Bronchial epithelial cell (primary cell): ENCODE measurements around the gene LRRK2. TPM values are rescaled to one million over a fixed set of nuclear protein-coding genes. Genes with fewer than 3 reads are reported as not detected.
A peak's percentile ranks its signal among the peaks of the same experiment; 100 is the strongest.
"Not testable (repeated sequence)": the region's sequence is repeated elsewhere in the genome, so short reads cannot be mapped to it uniquely, and the experiment has no call there.

Experiments used
- DNase-seq: peaks from one replicate; pipeline ENCODE4 v3.0.0-alpha.2; 2010; ENCODE audit warnings: low read depth
- FAIRE-seq: peaks from 2 replicates; lab custom pipeline; 2011; peaks lifted over from hg19 to GRCh38; lab: Jason Lieb, UNC
- H3K27me3 ChIP-seq: 2 replicates; pipeline ENCODE4 v1.5.1; 2011; ENCODE audit warnings: low read length; ENCODE audit not compliant: control insufficient read depth, insufficient read depth
- H3K36me3 ChIP-seq: 2 replicates; pipeline ENCODE4 v1.5.1; 2011; ENCODE audit warnings: low read length; ENCODE audit not compliant: control insufficient read depth, insufficient read depth
- H3K4me3 ChIP-seq: 2 replicates; pipeline ENCODE4 v1.5.1; 2011; ENCODE audit warnings: mild to moderate bottlenecking, low read depth, low read length, control low read depth
- CTCF ChIP-seq: IDR thresholded peaks from 2 replicates; pipeline ENCODE4 v1.5.1; 2011; ENCODE audit warnings: mild to moderate bottlenecking, moderate library complexity, low read length, control low read depth, inconsistent platforms; ENCODE audit not compliant: insufficient read depth, severe bottlenecking
- total RNA-seq: library from RNA; depleted of rRNA; stranded (reverse); fragments of >200 nt; gene quantifications from 2 replicates; pipeline ENCODE4 v1.2.1, GENCODE V29; 2014

LRRK2 gene
- total RNA-seq, 1 donor from 2014 or later, result 0.26 TPM

- FAIRE-seq (no peak), DNase-seq (no peak)
- Histone ChIP-seq H3K4me3 (no peak overlapping the region), H3K27me3 (no peaks in the 10 kb centered on the region), H3K36me3 (no peaks in the 10 kb centered on the region)
- no peak for TF ChIP-seq CTCF
These were observed 20.5 kb upstream of the LRRK2 start for GRCh38 chr12:40204337-40204736.

- no peaks in the 10 kb centered on the region for H3K36me3 ChIP-seq
- no peak for TF ChIP-seq CTCF
- no peak overlapping the region for H3K4me3 ChIP-seq
- peak; percentile 93 for DNase-seq
- no peaks in the 10 kb centered on the region for H3K27me3 ChIP-seq
- FAIRE-seq, result peak; percentile 60
These were observed 17.2 kb upstream of the LRRK2 start for GRCh38 chr12:40207551-40207950.

- FAIRE-seq, result no peak
- no peak for DNase-seq
- Histone ChIP-seq H3K27me3 (no peaks in the 10 kb centered on the region), H3K36me3 (no peaks in the 10 kb centered on the region), H3K4me3 (no peak overlapping the region)
- TF ChIP-seq CTCF, result no peak
These were observed 15.9 kb upstream of the LRRK2 start for GRCh38 chr12:40208707-40209446.

- Histone ChIP-seq H3K36me3 (no peaks in the 10 kb centered on the region), H3K27me3 (no peaks in the 10 kb centered on the region), H3K4me3 (no peak overlapping the region)
- DNase-seq, result no peak
- TF ChIP-seq CTCF, result no peak
- FAIRE-seq, result no peak
These were observed 14.9 kb upstream of the LRRK2 start for GRCh38 chr12:40209886-40210285.

- not testable (repeated sequence) for DNase-seq, H3K36me3 ChIP-seq, H3K4me3 ChIP-seq, FAIRE-seq, H3K27me3 ChIP-seq
These were observed 13.6 kb upstream of the LRRK2 start for GRCh38 chr12:40211186-40211585.

GRCh38 chr12:40212566-40212965 is 12.2 kb upstream of the LRRK2 start:
- Histone ChIP-seq H3K27me3 (no peaks in the 10 kb centered on the region), H3K4me3 (no peak overlapping the region), H3K36me3 (no peaks in the 10 kb centered on the region)
- no peak for TF ChIP-seq CTCF
- FAIRE-seq, result no peak
- no peak for DNase-seq
